Activated CD4-positive, alpha-beta T cell treated with anti-CD3 and anti-CD28 coated beads for 48 hours (primary cell): ENCODE results near the gene DGKG.
A peak's percentile ranks its signal among the peaks of the same experiment; 100 is the strongest.

ENCODE experiments used
- DNase-seq: peaks from one replicate; pipeline ENCODE4 v3.0.0-alpha.2; 2020

Gene DGKG

GRCh38 chr3:186132487-186132886 lies 229.5 kb downstream of the DGKG start:
- no peak for DNase-seq

DNA sequence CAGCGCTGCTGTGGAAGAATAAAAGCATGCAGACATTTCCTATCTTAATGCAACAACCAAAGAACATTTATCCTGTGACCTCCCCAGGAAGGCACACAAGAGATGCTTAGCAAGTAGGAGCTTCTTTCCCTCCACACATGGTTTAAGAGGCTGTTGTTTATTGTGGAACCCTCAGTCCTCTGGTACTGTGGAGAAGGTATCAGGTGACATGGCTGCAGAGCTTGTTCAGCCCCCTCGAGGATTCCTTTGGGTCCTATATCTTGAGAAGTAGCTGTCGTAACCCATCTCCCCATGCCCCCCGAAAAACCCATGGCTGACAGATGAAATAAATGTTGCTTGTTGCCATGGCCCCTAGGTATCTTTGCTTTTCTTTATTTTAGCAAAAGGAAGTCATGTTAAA lies 232.8 kb downstream of the DGKG start:
- DNase-seq, result no peak

DNA sequence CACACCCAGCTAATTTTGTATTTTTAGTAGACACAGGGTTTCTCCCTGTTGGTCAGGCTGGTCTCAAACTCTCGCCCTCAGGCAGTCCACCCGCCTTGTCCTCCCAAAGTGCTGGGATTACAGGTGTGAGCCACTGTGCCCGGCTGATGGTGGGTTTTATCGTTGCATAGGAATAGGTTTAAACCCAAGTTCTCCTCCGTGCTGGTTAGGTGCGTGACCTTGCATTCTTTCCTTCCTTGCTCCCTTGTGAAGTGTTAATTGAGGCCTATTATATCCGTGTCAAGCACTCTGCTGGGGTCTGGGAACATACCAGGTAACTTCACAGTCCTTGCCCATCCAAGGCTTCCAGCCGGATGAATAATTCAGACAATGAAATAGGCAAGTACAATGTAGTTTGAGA lies 233.9 kb downstream of the DGKG start:
- no peak for DNase-seq

DNA sequence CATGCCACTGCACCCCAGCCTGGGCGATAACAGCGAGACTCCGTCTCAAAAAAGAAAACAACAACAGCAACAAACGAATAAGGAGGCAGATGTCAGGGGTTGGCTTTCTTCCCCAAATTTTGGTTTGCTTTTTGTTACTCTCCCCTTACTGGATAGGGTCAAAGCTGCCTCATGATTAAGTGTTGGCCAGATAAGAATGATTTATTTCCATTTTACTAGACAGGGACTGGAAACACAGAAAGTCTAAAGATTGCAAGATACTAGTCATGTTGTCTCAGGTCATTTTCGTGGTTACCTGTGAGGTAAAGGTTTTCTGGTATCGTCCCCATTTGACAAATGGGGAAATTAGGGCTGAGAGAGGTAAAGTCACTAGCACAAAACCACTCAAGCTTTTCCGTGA lies 234.6 kb downstream of the DGKG start:
- no peak for DNase-seq

DNA sequence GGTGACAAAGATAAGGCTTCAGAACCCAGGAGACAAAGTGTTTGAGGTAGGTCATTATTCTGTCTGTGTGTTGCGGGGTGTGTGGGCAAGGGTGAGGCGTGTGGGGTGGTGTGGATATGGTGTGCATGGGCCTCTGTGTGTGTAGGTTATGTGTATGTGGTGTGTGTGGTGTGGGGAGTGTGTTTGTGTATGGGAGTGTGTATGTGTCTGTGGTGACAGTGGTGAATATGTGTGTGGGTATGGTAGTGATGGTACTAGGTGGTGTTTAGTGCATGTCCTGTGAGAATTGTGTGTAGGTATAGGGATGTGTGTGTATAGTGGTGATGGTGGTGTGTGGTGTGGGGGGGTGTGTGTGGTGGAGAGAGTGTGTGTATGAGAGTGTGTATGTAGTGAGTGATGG lies 236.9 kb downstream of the DGKG start:
- no peak for DNase-seq

DNA sequence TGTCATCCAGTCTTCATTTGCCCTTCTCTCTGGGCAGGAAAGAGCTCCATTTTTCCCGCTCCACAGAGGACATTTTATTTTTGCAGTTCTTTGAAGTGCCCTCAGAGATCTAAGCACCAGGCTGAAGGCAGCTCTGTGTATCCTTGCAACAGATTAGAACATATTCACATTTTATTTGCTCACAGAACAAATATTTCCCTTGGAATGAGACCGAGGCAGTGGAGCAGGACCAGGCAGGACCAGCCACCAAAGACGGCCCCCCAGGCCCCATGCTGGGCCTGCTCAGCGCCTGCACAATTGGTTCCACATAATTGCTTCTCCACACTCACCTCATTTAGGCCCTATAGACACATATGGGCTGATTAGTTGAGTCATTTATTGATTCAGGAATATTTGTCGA lies 237.4 kb downstream of the DGKG start:
- no peak for DNase-seq

GRCh38 chr3:186123012-186123411 lies 239.0 kb downstream of the DGKG start:
- DNase-seq, result no peak

GRCh38 chr3:186121968-186122367 lies 240.1 kb downstream of the DGKG start:
- no peak for DNase-seq

DNA sequence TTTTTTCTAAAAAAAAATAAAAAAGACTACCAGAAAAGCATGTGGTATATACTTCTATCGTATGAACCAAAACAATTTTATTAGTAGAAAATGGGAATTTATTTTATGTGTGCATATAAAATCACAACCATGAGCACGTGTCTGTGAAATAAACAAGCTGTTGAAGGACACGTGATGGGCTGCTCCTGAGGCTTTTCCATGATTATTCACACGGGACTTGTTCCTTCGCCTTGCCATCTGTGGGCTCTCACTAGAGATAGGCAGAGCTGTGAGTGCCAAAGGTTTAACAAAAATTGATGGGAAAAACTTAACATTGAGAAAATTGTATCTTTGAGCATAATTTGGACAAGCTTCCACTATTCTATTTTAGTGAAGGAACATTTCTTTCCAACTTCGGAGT lies 240.8 kb downstream of the DGKG start:
- DNase-seq, result no peak

- no peak for DNase-seq
Measured at GRCh38 chr3:186119499-186119898, 242.5 kb downstream of the DGKG start.

DNA sequence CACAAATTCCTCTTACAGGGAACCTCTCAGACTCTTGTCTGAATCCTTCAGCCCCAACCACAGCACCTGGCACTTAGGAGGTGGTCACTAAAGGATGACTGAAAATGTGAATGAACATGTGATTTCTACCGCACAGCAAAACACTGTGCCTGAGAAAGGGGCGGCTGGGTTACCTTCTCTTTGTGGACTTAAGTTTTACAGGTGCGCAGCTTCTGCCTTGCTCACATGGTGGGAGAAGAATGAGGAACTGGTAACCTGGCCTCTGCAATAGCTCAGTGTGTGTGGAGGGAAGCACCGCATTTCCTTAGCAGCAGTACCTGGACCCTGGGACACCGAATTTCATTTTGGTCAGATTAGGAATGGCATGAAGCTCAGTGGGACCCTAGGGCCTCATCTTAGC lies 243.3 kb downstream of the DGKG start:
- DNase-seq, result no peak

DNA sequence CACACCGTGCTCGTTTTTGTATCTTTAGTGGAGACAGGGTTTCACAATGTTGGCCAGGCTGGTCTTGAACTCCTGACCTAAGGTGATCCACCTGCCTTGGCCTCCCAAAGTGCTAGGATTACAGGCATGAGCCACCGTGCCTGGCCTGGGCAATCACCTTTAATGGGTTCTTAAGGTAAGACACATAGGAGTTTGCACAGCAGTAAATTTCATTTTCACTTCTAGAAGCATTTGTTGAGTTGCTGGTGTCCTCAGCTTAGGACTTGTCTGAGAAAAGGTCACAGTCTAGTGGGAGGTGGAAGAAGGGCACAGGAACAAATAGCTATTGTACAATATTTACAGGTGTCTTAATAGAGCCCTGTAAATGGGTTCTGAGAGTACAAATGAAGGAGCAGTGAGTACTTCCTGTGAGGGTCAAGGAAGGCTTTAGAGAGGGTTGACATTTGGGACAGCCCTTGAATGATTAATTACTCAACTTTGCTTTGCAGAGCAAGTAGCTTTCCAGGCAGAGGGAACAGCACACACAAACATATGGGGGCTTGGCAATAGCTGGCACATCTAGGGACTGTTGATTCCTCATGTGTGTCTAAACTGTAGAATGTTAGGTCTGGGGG lies 244.4 kb downstream of the DGKG start:
- no peak for DNase-seq

- no peak for DNase-seq
Measured at GRCh38 chr3:186115239-186115996, 246.6 kb downstream of the DGKG start.

DNA sequence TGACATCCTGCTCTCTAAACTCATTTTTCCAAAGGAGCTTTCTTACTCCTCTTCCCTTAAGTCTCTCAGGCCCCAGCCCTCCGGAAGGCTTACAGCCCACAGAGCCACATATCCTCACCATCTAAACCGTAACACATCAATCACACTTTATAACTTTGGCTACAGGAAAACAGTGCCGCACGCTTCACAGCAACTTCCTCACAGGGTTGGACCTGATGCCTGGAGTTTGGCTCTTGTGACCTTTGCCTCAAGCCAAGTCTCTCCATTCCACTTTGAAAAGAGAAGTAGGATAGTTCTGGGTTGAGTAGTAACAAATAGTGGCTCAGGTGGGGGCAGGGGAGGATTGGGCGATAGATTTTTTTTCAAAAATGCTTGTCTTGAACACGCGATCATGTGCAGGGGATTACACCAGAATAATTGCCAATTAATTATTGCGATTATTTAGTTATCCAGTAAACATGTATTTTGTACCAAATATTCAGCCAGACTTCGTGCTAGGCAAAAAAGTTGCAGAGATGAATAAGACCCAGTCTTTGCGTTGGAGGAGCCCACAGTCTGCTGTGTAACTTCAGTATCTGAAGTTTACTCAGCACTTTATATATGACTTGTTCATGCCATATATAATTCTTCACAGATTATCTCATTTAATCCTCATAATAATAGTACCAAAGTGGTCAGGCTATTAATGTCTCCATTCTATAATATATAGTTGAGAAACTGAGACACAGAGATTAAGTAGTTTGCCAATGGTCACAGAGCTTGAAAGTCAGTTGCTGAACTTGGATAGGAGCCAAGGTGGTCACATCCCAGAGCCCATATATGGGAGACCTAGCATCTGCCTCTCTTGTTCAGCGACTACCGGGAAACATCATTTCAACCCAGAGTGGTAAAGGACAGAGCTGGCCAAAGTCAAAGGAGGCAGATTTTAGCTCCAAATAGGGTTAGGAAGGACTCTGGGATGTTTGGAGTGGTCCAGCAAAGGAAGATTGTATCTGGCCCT lies 250.8 kb downstream of the DGKG start:
- DNase-seq, result peak; percentile 28

DNA sequence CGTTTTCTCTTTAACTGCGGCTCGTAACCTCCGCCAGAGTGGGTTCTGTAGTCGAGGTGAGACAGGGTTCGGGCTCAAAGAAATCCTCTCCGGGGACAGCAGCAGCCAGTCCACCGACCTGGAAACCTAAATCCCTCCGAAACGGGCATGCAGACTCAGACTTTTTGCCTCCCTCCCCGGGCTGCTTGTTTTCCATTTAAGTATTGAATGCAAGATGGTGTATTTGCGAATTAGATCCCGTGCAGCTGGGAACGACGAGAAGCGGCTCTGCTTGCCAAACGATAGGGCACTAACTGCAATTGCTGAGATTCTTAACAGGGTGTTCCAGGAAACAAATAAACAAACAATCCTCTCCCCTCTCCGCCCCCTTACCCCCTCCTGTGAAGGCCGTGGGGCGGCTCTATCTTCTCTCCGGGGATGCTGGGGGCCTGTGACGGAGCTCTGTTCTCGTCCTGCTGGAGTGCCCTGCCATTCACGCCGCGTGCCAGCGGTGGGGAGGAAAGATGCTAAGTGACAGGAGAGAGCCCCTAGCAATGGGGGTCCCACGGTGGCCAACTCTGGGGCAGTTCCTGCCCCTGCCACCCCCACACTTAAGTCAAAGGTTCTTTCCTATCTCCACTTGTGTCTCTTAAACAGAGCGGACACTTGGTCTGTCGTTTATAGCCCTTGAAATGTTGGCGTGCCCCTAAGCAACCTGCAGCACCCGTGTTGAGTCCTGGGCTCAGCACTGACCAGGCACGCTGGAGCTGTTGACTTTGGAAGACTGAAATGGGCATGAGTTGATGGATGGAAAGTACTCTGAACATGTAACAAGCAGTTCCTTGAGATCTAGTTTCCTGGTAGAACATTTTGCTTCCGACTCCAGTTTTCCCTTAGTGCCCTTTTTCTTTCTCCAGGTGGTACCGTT lies 251.9 kb downstream of the DGKG start:
- peak; percentile 12 for DNase-seq

GRCh38 chr3:186108941-186109865 lies 252.8 kb downstream of the DGKG start, which contains the start of gene ETV5:
ETV5 (minus strand) TSS chr3:186109089; CDS start chr3:186105868, 3,221 bp downstream.
- DNase-seq, result peak; percentile 96

DNA sequence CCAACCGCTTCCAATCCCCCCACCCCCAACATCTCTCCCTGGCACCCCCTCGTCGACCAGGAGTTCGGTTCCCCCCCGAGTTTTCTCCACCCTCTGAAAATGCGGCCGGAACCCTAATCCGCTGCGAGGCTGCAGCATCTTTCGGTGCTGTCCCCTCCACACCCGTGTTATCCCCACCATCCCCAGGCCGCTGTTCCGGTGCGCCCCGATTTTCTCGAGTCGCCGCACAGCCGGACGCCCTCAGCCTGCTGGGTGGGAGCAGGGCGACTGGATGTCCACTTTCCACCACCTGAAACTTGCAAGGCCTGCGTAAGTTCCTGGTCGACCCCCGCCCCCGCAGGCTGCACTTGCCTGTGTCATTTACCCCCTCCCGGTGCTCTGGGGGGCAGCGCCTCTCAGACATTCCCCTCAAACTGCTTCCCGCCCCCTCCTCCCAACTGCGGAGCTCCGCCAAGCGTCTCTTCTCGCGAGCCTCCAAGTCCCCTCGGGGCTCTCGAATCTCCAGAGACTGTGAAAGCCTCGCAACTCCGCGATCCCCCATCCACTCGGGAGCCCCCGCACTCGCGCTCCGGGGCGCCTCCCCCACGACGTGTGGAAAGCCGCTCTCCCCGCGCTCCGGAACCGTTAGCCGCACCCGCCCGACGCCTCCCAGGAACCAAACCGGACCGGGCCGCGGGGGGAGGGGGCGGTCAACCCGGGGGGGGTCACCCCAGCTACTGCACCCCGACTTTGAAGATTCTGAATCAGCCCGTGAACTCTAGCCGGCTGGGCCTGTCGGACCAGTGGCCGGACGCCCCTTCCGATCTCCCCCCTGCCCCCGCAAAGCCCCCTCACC lies 253.7 kb downstream of the DGKG start:
- peak; percentile 31 for DNase-seq

- DNase-seq, result peak; percentile 67
Measured at GRCh38 chr3:186107215-186108105, 254.6 kb downstream of the DGKG start.

DNA sequence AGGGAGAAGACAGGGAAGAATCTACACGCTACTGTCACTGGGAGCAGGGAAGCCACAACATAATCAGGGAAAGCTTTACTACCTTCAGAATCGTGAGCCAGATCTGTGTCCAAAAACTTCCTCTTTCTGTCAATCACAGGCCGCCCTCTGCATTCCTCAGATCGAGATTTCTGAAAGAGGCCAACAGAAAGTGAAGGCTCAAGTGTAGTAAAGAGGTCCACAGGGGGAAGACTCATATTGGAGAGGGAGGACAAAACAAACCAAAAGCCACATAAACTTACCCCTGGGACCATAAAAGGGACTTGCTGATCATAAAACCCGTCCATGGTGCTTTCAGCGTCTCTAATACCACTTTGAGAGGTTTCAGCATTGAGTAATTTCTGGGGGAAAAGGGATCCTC lies 256.5 kb downstream of the DGKG start:
- no peak for DNase-seq
